SK-N-MC (cell line): Measurements from ENCODE around the gene LRRC52.

Source experiments
- EZH2 ChIP-seq: fragments of 200-600 bp; sonication (generic); IDR thresholded peaks from one replicate; pipeline ENCODE4 v1.6.1; 2017; ENCODE audit warnings: antibody characterized with exemption
- POLR2AphosphoS5 ChIP-seq: IDR thresholded peaks from 2 replicates; pipeline ENCODE4 v1.6.1; 2012; ENCODE audit warnings: mild to moderate bottlenecking, low read depth, low read length, borderline replicate concordance

DNA sequence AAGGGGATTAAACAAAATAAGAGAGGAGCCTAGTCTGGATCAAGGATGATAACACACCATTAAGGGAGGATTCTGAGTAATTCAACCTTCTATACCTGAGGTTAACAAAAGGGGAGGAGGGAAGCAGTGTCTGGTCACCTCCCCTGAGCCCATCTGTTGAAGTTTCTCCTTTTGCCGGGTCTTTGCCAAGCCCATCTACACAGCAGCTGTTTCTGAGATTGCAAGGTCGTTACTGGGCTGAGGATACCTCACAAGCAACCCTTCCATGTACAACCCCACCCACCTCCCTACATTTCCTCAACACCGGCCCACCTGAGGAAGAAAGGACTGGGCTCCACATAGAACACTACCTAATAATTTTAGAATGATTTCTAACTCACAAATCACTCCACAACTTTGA is 26.3 kb downstream of the LRRC52 start:
- TF ChIP-seq POLR2AphosphoS5, result no peak
- TF ChIP-seq EZH2, result no peak
